SKM-1 treated with dmso at 0.1 percent for 144 hours (cell line): ENCODE results near the gene TKT.
"Not testable (repeated sequence)": the region's sequence is repeated elsewhere in the genome, so short reads cannot be mapped to it uniquely, and the experiment has no call there.

ENCODE experiments used
- DNase-seq: peaks from one replicate; lab custom pipeline; 2025; ENCODE audit not compliant: unreplicated experiment; lab: John Stamatoyannopoulos, UW

The TKT gene

DNA sequence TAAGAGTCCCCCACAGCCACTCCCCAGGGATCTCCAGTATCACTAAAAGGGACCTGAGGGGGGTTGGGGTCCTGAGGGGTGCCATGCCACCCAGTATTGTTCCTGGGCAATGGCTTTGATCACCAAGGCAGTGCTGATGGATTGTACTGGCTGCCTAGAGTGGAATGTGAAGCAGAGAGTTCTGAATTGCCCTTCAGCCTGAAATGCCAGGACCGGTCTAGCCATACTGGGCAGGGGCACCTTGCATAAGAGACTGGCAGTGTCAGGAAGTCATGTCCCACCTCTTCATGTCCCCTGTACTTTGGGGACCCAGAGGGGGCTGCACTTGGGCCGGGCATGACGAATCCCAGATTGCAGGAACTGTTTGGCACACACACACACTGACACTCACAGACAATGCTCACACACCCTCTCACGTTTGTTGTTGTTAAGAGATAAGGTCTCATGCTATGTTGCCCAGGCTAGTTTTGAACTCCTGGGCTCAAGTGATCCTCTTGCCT, 4.5 kb upstream of the TKT start:
- no peak for DNase-seq

DNA sequence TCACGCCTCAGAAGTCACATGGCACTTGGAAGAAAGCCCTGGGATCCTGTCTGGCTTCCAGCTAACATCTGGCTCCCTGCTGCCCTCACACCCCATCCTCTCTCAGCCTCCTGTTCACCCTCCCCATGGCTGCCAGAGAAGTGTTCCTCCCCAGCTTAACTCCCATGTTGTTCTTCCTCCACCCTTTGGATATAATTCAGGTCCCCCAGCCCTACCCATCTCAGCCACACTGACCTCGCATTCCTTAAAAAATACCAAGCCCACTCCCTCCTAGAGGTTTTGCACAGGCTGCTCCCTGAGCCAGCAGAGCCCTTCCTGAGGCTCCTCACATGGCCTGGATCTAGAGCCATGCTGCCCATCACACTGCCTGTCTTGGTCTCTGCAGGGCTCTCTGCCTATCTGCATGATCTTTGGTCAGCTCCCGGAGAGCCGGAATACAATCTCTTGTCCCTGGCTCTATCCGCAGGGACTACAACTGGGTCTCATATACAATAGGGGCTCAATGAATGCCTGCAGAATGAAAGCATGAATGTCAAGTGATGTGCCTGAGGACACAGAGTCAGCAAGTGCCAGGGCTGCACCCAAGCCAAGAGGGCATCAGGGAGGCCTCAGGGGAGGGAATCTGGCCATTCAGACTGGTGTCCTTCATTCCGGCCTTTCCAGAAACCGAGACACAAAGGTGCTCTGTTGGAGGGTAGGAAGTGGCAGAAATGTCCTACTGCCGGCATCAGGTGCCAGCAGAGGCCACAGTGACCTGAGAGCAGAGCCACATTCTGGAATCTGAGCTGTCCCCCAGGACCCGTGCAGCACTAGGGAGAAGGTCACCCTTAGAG, 3.8 kb upstream of the TKT start:
- DNase-seq, result no peak

DNA sequence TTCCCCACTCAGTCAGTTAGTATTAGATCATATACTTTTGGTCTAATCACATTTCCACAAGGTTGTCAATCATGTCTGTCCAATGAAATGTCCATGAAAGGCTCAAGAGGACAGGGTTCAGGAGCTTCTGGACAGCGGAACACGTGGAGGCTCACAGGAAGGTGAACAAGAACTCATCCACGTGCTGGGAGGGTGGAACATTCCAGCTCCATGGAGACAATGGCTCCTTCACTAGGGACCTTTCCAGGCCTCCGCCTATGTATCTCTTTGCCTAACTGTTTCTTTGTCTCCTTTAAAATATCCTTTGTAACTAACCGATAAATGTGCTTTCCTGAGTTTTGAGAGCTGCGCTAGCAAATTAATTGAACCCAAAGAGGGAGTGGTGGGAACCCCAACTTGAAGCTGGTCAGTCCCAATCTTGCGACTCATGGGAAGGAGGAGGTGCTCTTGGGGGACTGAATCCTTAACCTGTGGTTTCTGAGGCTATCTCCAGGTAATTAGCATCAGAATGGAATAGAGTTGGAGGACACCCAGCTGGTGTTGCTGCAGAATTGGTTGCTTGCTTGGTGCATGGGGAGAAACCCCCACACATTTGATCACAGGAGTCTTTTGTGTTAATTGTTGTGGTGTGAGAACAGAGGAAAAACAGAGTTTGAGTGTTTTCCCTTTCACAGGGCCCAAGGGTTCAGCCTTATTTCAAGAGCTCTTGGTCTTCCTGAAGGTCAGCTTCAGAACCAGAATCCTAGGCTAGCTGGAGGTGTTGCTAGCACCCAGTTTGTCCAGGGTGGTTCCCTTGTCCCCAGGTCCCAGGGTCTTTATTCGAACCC, 3.0 kb upstream of the TKT start:
- no peak for DNase-seq

DNA sequence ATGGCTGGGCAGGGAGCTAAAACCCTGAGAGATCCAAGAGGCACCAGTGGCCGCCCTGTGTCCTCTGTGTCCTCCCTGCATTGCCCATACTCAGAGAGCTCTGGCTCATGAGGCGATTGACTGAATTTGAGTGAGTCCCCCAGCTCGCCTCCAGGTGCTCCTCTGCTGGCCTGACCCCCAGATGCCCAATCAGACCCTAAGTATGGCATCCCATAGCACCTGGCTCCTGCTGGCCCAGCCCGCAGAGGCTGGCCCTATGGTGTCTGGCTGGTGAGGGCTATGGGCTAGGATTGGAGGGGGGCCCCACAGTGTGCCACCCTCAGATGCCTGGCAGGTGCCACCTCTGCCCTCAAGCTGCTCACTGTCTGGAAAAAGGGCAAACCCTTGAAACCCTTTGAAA, 1.6 kb upstream of the TKT start:
- no peak for DNase-seq

DNA sequence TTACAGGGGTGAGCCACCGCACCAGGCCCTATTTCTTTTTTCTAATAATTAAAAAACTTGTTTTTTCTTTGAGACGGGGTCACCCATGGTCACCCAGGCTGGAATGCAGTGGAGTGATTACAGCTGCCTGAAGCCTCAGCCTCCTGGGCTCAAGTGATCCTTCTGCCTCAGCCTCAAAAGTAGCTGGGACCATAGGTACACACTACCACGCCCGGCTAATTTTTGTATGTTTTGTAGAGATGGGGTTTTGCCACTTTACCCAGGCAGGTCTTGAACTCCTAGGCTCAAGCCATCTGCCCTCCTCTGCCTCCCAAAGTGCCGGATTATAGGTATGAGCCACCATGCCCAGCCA, 858 bp upstream of the TKT start:
- DNase-seq, result no peak

DNA sequence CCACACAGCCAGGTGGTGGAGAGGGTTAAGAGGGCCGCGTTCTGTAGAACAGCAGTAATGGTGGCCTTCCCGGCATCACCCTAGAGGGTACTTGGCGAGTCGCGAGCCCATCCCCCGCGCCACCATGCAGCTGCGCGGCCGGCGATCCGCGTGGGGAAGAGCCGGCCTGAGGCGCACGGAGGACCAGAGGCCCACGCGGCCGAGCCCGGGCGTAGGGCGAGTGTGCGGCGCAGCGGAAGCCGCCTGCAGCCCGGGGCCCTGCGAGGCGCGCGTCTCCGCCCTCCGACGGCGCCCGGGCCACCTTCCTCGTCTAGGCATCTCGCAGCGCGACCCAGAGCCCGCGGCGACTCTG, 423 bp downstream of the TKT start:
- no peak for DNase-seq

DNA sequence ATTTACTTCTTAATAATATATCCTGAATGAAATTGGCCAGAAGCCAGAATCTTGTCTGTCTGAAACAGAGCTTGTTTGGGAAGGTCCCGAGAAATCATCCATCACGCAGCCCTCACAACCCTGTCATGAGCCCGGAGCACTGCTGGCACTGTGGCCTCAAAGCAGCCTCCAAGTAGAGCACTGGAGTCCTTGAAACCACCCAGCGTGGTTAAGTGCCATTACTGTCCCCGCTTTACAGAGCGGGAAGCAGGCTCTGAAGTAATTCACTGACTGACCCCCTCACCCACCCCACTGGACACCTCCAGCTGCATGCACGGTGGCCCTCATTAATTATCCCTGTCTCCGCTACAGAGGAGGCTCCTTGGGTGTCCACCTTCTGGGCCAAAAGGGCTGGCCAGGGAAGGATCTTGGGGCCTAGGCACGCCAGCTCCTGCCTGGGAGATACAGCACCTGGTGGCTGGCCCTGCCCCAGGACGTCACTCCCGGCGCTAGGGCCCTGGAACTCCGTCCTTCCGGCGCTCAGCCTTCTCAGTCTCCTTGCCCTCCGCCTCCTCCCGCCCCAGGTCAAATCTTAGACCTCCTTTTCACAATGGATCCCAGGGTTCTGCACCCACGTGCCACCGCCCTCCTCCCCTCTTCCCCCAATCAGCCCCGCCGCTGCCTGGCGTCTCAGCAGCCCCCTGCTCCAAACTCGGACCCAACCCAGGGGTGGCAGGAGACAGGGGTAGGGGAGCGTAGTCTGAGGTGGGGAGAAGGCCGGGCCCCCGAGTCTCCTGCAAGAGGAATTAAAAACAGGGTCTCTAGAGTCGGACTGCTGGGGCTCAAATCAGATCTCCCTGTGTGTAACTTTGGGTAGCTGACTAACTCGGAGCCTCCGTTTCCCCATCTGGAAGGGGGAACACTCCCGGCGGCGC, 1.1 kb downstream of the TKT start:
- no peak for DNase-seq

DNA sequence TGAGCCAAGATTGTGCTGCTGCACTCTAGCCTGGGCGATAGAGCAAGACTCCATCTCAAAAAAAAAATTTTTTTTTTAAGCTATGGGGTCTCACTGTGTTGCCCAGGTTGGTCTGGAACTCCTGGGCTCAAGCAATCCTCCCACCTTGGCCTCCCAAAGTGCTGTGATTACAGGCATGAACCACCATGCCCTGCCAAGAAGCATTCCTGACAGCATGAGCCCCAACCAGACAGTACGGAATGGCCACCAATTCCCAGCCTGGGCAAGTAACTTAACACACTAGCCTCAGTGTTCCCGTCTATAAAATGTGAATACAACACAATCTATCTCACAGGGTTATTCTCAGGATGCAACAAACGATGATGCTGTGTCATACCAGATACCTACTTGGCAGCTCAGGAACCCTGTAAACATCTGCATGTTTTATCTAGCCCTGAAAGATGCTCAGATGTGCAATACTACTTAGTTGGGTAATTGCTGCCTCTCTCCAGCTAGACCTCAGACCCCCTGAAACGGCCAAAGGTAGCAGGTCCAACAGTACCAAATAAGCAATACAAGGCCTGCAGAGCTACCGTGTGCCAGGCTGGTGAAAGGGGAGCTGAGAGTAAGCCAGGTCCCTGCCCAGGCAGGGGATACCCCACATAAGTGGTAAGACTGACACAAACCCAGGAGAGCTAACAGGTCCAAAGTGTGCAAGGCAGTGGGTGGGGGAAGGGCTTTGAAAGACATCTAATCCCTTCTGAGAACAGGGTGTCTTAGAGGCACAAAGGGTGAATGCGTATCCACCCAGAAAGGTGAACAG, 1.9 kb downstream of the TKT start:
- no peak for DNase-seq

DNA sequence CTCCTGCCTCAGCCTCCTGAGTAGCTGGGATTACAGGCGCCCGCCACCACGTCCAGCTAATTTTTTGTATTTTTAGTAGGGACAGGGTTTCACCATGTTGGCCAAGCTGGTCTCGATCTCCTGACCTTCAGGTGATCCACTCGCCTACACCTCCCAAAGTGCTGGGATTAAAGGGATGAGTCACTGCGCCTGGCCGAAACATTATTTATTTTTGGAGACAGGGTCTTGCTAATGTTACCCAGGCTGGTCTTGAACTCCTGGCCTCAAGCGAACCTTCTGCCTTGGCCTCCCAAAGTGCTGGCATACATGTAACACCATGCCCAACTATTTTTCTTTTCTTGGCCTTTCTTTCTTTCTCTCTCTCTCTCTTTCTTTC, 2.9 kb downstream of the TKT start:
- DNase-seq, result not testable (repeated sequence)

DNA sequence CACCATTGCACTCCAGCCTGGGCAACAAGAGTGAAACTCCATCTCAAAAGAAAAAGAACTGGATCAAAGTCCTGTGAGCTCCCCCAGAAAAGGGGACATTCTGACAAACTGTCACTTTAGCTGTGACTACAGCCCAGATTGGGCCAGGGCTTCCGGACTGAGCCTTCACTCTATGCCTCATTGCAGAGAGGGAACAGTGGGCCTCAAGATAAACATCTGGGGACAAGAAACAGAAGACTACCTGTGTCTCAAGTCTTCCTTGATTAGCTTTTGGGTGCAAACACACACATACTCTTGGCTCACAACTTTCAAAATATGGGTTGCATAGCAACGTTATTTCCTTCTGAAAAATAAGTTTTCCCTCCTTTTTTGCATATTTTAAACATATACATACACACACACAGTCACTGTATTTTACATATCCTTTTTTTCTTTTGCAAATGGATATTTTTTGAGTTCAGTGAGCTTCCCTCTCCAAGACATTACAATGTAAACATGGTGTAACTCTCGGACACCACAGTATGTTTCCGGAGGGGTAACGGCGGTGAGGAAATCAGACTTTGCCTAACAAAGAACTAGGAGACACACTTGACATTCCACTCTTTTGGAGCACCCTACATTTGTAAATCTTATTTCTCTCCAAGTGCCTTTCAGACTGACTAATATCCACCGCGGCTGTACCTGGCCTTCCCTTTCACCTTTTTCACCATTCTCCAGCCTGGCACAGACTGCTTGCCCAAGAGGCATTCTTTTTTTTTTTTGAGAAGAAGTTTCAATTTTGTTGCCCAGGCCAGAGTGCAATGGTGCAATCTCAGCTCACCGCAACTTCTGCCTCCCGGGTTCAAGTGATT, 3.5 kb downstream of the TKT start:
- DNase-seq, result peak; percentile 88

DNA sequence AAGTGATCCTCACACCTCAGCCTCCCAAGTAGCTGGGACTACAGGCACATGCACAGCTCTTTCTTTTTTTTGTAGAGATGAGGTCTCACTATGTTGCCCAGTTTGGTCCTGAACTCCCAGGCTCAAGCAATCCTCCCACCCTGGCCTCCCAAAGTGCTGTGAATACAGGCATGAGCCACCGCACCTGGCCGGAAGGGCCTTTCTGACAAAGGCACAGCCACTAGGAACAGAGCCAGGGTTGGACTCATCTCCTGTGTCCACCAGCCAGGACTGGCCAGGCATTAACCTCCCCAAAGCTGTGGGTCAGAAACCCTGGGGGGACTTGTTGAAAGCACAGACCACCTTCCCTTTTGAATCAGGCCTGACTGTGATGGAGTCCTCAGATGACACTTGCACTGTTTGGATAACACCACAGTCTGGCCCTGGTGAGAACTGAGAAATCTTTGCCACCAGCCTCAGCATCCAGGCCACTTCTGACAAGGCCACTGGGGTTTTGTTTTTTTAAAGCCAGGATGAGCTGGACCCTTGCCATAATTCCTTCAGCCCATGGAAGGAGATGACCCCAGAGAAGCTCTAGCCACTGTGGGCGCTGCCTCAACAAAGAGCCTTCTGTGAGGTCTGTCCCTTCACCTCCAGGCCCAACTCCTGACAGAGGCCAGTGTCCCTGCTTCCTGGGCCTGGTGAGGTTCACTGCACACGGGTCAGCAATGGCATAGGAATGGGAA, 4.8 kb downstream of the TKT start:
- no peak for DNase-seq

DNA sequence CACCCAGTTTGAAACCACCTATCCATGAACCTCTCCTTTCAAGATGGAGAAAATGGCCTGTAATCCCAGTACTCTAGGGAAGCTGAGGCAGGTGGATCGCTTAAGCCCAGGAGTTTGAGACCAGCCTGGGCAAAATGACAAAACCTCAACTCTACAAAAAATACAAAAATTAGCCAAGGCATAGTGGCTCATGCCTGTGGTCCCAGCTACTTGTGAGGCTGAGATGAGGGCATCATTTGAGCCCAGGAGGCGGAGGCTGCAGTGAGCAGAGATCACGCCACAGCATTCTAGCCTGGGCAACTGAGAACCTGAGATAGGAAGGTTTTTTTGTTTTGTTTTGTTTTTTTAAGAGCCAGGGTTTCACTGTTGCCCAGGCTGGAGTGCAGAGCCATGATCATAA, 5.4 kb downstream of the TKT start:
- DNase-seq, result no peak

DNA sequence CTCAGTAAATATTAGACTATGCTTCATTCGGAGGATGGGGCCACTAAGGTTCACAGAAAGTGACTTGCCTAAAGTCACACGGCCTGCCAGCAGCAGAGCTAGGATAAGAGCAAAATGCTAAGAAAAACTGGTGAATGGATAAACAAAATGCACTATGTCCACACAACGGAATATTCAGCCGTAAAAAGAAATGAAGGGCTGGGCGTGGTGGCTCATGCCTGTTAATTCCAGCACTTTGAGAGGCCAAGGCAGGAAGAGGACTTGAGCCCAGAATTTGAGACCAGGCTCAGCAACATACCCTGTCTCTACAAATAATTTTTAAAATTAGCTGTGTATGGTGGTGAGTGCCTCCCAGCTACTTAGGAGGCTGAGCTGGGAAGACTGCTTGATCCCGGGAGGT, 7.7 kb downstream of the TKT start:
- DNase-seq, result no peak

DNA sequence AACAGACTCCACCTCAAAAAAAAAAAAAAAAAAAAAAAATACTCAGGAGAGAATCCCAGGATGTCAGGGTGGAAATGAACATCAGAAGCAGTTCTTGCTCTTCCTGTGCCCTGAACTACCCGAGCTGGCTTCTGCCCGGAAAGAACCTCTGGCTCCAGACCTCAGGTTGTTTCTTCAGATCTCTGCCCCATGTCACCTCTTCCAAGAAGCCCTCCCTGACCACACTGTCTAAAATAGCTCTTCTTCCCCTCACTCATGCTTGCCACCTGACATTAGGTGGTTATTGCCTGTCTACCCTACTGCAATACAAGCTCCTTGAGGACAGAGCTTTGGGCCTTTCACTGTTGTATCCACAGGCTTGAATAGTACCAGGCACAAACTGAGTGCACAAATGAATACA, 8.2 kb downstream of the TKT start:
- DNase-seq, result no peak

DNA sequence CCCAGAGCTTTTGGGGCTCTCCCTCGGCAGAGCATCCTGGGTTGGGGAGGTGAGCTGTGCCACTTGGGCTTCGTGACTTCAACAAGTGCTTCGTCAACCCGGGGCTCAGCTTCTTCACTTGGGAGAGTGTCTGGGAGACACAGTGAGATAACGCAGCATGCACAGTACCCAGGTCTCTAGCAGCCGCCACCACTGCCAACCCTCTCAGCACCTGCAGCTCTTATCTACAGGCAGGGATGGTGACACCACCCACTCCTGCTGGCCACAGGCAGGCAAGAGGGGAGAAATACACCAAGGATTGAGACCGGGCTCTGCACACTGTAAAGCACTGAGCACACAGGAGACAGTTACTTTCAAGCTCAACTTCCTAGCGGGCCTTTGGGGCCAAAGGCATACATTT, 11.6 kb downstream of the TKT start:
- no peak for DNase-seq

DNA sequence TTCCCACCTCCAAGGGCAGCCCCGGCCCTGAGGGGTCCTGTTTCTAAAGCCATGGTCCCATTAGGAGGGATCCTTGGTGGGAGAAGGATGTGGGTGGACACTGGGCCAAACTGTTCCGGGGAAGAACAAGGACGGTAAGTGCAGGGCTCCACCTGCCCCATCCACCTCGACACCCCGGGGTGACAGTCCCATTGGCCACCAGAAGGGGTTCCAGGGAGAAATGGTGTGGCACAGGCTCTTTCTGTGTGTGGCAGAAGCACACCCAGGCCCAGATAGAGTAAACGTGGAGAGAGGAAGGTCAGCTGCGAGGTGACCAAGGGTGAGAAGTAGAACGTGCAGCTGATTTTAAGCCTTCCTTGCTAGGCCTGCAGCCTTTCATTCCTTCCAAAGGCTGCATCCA, 12.0 kb downstream of the TKT start:
- no peak for DNase-seq

DNA sequence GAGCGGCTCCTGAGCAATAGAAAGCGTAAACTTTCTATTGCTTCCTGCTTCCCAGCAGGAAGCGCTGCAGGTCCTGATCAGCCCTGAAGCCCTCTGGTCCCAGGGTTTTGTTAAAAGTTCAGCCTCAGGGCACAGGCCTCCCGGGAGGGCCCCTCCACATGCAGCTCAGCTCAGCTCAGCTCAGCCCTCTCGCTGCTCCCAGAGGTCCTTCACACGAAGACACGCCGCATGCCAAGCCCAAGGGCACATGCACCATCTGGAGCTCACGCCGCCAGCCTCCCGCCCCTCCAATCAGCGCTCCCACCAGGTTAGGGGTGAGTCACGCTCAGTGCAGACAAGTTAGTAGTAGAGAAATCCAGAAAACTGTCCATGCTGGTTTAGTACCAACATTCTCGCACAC, 12.7 kb downstream of the TKT start:
- DNase-seq, result no peak

DNA sequence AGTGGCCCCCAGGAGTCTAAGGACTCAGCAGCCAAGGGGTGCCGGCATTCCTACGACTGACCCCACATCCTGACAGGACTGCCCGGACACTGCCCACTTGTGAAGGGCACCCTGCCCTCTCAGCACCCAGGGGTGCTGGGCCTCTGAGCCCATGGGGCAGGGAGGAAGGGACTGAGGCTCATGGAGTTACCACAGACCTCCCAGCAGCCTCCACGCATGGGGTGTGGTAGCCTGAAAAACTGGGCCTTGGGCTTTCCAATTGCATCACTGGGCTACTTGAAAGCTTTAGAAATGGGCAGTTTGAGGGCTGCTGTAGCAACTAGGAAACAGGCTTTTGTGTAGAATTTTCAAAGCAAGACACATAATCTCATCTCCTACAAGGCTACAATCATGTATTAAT, 13.2 kb downstream of the TKT start:
- peak; percentile 18 for DNase-seq

DNA sequence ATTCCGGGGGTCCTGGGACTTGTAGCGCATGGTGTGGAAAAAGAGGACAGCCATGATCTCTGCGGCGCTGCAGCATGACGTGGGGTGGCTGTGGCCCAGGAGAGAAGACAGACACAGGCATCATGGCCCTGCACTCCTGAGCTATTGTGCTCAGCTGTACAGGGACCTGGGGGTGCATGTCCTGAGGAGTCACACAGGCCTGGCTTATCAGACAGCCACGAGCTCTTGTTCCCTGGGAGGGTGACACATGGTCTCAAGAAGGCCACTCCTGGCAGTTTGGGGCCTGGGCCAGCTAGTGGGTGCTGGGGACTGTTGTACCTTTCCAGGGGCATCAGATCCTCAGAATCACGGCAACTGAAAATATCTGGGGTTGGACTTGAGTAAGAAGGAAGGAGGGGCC, 13.7 kb downstream of the TKT start:
- DNase-seq, result no peak
